GM19468 (cell line): ENCODE data around the gene P3H2.
"Not testable (repeated sequence)": the region's sequence is repeated elsewhere in the genome, so short reads cannot be mapped to it uniquely, and the experiment has no call there.

Experiments
- ATAC-seq: cut with Tn5 transposase; IDR thresholded peaks from one replicate; pipeline ENCODE4 v1.9.1; 2021; ENCODE audit warnings: mild to moderate bottlenecking, moderate library complexity, moderate number of reproducible peaks; ENCODE audit not compliant: unreplicated experiment; ENCODE audit errors: extremely low read depth

P3H2 gene

DNA sequence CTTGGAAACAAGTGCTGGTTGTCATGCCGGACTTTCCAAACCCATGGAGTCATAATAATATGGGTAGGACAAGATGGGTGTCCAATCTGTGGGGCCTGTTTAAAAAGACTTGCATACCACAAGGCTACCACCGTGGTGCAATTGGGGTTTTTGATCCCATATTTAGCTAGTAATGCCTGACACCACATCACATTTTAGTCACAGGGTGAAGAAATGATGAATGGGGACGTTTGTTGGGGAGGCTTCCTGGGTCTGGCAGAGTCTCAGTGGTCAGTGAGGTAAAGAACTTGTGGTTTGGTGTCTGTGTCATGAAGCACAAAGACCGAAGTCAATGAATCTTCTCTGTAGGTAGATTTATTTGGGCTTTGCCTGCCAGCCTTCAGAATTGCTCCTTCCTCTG lies 31.0 kb downstream of the P3H2 start:
- ATAC-seq, result no peak

DNA sequence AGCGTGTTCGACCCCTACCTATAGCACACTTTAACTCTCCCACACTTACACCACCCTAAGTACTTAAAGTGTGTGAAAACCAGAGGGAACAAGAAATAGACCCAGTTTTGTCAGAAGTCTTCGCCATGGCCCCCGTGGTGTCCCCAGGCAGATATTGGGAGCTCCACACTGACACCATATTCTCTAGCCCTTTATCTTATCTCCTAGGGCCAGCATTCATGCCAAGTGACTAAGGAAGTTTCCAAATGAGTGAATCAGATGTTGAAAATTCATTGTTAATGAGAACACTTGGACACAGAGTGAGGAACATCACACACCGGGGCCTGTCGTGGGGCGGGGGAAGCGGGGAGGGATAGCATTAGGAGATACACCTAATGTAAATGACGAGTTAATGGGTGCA lies 31.8 kb downstream of the P3H2 start:
- no peak for ATAC-seq

DNA sequence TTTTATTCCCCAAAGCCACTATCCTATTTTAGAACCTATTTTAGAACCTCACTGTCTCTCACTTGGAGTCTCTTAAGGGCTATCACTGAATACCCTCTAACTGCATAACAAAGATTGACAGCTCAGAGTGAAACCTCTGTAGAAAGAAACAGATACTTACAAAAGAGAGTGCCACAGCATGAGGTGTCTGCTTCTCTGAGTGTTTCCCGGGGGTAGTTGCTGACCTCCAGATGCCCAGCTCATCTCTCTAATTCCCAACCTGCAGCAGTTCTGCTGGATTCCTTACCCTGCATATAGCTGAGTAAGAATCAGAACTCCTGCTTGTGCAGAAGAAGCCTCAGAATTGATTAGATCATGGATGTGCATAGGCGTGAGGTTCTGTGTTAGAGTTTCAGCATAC lies 34.5 kb downstream of the P3H2 start:
- ATAC-seq, result no peak

DNA sequence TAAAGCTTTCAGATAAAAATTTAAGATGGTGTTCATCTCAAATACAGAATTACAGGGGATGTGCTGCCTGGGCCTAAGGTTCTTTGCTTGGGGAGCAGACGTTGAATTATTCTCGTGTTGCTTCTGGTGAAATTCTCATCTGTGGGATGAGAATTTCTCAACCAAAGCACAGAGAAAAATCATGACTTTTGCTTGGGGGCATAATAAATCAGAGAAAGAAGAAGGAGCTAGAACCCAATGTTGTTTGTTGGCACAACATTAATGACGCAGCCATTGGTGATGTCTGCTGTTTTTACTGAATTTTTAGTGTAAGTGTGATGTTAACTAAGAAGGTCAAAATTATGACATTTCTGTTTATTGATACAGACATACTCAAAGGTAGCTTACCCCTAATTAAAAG lies 35.7 kb downstream of the P3H2 start:
- no peak for ATAC-seq

DNA sequence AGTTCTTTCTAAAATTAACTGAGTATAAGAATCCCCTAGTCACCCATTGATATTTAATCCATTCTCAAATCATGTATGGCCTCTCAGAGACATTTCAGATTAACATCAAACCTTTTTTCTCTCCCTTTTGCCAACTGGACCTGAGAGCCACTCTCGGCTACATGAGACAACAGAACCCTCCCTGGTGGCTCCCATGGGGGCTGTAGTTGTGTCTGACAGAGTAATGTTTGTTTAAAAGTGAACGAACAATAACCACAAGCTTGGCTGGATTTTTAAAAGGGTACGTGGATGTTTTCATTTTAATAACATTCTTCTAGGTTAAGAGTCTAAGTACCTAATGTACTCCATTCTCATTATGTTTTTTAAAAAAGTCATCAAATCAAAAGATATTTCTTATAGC lies 37.1 kb downstream of the P3H2 start:
- no peak for ATAC-seq

DNA sequence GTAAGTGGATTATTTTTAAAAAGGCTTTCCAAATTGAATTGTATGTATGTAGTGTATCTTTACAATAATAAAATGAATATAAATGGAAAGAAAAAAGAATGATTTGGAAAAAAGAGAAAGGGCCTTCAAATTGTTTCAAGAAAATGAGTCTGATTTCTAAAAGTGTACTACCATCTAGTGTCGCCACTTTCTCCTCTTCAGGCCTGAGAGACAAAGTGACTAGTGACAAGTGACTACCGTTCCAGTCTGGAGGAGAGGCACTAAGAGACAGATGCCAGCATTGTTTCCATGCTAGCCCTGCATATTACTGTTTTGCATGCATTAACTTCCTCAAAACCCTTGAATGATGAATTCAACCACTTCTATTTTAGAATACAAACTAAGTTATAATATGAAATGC lies 39.3 kb downstream of the P3H2 start:
- no peak for ATAC-seq

DNA sequence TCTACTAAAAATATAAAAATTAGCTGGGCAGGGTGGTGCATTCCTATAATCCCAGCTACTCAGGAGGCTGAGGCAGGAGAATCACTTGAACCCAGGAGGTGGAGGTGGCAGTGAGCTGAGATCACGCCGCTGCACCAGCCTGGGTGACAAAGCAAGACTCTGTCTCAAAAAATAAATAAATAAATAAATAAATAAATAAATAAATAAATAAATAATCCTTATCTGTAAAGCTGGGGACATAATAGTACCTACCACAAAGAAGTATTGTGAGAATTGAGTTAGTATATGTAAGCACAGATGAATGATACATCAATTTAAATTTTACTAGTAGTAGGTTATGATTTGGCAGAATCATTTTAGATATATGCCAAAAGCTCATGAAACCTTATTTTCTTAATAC lies 41.5 kb downstream of the P3H2 start:
- ATAC-seq, result not testable (repeated sequence)

DNA sequence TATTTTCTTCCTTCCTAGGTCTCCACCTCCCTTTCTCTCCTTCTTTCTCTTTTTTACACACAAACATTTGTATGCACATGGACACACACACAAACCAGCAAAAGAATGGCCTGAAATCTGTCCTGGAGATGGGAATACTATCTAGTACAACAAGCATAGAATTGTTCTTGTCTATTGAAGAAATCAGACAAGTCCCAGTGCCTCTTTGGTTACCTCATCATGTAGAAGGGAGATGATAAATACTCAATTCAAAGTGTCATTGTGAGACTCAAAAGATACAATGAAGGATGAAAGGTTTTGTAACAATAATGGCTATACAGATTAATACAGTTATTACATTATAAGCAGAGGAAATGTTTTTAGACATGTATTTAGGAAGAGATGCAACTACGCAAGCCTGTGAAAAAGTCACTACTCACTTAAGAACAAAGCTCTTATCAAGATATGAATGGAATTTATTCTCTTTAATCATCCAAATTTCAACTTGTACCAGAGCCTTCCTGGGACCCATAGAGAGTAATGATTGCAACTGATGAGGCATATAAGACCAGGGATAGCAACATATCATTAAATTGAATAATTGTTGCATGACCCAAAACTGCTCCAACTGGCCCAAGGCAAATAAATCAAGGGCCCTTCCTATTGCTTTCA lies 43.2 kb downstream of the P3H2 start:
- ATAC-seq, result no peak

DNA sequence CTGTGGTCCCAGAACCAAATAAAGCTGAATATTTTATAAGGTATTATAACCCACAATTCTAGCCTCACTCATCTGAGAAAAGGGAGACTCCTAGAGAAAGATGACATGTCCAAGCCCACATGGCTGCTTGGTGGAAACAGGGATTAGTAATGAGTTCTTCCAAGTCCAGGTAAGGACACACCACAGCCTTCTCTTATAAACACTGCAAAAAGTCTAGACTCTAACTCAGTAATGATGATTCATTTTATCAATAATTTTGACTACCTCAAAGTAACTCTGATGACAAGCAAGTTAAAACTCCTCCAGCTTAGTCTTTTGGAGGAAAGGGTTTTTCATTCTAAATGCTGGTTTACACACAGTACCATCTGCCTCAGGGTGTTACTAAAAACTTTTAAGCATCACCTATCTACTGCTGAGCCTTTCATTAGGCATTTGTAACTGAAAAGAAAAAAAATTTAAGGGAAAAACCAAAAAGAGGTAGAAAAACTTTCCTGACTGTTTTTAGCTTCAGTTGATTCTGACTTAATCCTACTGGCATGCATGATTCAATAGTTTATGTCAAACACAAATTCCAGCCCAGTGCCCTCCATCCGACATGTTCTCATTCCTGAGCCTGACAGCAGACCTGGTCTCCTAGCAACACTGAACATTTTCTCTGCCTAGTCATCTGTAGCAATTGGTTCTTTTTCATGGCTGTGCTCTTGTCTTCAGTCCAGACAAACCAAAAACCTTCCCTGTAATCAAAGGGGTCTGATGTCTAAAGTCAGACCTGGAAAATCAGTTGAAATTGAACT lies 43.9 kb downstream of the P3H2 start:
- no peak for ATAC-seq

DNA sequence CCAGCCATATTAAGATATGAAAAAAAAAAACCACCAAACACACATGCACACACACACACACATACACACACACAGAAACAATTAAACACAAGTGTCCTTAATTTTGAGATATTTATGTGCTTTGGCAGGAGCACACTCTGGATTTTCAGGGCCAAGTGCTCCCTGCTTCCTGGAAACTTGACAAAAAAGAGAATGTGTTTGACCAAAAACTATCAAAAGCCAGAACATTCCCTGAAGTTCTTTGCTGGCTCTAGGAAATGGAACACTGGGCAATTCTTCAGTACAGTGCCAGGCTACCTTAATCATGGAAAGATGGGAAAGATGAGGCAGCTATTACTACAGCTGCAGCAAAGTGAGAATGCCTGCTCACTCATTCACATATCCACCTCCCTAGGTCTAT lies 44.6 kb downstream of the P3H2 start:
- no peak for ATAC-seq

DNA sequence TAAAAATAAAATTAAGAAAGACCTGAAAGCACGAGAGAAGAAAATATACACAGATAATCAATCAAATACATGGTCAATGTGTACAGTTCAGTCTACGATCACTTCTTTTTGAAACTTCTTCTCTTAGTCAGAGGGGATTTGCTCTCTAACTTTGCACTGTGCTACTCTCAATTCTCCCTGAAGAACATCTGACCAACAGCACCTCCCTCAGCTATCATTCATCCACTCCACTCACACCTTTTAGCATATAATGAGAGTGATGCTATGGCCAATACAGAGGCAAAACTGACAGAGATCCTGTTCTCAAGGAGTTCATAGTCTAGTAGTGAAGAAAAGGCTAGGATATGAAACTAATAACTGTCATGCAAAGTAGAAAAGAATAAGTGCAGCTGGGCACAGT lies 45.9 kb downstream of the P3H2 start:
- ATAC-seq, result no peak

DNA sequence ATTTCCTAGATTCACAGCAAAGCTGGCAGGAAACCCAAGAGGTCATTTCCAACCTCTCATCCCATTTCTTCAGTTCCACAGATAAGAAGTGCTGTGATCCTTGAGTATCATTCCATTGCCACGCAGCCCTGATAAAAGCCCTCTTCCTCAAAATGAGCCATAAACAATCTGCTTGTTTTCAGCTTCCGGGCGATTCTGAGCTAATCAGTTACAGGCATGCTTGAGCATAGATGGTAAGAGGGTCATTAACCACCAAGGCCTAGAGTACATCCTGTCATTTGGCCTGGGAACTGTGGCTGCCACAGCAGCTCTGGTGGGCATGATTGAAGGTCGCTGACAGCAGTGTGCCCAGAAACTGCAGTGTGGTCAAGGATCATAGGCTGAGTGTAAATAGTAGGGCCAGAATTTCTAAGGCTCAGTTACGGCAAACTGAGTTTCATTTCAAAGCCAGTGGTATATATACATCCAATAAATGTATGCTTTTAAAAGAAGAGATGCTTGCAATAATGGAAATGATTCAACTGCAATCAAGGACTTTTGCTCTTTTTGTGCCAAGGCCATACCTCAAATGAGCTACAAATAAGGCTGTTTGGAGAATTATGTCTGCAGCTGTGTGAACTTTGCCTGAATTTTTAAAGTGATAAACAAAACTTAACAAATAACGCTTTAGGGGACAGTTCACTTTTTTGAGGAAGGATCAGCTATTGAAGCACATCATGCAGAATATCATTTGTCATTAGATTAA lies 47.3 kb downstream of the P3H2 start:
- no peak for ATAC-seq

DNA sequence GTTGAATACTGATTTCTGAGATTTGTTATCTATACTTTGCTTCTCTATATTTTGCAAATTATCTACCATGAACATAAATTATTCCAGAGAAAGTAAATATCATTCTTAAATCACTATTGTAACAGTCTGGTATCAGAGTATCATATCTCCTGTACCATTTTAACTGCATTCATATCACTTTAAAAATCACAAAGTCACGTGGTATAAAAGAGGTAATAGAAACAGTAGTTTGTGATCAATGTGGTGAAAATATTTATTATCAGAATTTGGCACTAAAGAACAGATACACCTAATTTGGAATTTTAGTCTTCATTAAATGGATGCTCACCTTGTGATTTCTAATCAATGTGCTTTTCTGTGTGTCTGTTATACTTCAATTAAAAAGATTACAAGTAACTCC lies 47.8 kb downstream of the P3H2 start:
- no peak for ATAC-seq

DNA sequence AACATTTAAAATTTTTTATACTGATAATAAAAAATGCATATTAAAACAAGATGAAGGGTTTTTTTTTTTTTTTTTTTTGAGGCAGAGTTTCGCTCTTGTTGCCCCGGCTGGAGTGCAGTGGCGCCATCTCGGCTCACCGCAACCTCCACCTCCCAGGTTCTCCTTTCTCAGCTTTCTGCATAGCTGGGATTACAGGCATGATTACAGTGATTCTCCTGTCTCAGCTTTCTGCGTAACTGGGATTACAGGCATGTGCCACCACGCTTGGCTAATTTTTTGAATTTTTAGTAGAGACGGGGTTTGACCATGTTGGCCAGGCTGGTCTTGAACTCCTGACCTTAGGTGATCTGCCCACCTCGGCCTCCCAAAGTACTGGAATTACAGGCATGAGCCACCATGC lies 48.8 kb downstream of the P3H2 start:
- not testable (repeated sequence) for ATAC-seq

DNA sequence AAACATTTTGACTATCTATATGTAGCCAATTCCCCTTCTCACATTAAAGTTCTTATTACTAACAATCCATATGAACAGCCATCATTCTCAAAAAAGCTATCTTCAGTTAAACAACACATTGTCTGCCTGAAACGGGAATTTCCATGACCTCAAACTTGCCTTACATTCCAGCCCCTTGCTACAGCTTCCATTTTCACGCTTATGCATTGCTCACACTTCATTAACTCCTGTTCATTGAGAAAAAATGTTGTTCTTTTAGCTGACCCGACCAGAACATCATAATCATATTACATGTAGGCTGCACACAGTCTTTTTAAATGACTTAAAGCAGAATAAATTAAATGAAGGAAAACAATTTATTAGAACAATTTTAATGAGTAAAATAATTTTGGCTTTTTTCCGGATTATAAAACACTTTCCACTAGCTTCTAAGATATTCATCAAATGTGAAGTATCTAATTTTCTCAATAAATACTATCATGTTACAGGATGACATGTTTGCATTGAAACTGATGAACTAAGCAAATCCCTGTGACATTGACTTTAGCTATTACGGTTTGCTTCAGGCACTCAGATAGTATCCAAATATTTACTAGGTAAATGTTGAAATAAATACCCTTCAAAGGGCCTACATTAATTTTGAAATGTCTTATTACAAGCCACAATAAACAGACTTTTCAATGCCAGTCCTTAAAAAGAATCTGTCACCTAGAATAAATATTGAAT lies 49.9 kb downstream of the P3H2 start:
- no peak for ATAC-seq

DNA sequence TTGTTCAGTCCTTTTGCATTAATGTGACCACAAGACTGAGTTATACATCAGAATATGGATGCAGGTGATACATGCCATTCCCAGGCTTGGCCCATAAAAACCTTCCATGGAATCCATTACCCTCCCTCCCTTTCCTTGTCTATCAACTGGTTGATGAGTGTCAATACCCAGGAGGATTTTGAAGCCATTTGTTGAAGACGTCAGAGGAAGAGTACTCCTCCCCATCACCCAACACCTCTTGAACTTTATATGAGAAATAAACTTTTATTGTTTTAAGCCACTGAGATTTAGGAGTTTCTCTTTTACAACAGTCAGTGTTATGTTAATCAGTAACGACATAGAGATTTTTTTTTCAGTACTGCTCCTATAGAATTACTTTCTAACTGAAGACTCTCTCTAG lies 55.5 kb downstream of the P3H2 start:
- ATAC-seq, result no peak

DNA sequence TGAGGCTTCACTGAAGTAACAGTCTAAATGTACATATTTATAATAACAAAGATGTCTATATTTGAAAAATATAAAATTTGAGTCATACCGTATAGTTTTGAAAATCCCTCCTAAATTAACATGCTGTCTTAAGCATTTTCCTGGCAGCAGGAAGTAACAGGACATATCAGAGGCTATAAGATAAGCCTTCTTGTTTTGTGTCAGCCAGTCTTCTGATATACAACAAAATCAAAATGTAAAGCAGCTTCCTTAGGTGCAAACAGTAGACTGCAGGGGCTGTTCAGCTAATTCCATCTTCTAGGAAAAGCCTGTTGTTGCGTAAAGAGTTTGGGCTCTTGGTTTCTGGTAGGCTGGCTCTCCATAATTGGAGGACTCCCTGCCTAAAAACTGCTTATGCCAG lies 56.0 kb downstream of the P3H2 start:
- no peak for ATAC-seq

DNA sequence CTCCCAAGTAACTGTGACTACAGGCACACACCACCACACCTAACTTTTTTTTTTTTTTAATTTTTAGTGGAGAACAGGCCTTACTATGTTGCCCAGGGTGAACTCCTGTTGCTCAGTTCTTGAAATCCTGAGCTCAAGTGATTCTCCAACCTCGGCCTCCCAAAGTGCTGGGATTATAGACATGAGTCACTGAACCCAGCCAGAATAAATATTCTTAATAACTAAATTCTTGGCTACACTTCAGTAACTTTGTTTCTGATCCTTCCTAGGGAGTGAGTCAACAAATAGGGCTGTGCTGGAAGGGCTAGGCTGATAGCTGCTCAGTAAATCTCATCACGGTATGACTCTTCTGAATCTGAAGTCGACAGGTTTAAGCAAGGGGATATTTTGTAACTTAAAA lies 56.6 kb downstream of the P3H2 start:
- ATAC-seq, result no peak

DNA sequence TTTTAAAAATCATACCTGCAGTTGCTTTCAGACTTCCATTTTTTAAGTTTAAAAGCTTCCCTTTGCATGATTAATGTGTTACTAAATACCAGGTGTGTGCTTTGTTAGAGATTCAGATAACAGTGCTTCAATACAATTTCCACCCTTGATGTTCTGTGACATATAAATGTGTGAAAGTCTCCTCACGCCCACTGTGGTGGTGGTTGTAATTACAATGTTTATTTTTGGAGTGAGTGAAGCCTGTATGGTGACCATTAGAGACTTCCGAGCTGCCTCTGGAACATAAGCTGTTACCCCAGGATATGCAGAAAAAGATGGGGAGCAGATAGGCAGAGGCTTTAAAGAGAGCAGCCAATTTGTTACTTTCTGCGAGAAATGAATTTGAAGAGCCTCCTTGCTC lies 57.2 kb downstream of the P3H2 start:
- ATAC-seq, result no peak

DNA sequence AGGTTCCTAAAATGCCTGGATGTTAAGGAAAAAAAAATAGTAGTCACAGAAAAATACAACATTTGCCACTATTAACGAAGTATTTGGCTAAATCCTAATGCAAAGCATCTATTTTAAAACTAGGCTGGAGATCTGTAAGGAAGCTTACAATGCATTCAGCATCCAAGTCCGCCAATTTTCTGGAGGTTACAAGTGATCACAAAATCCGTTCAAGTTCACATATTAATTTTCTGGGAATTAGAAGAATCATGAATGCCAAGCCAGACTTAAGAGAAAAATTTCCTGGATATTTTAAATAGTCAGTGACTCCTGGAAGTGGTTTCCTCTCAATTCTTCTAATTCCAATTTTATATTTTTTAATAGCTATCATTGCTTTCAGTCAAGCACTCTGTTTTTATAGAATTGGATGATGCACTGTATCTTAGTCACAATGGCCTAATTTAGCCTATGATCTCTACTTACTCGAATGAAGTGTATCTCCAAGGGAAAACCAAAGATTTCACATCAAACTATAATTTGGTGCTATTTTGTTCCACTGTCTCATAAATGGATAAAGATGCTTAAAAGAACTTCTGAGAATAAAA lies 60.4 kb downstream of the P3H2 start:
- ATAC-seq, result no peak
